Measurements from ENCODE around the gene MPRIP. TPM values are rescaled to one million over a fixed set of nuclear protein-coding genes. Genes with fewer than 3 reads are reported as not detected.

Gene MPRIP
- total RNA-seq, 1 donor from 2014 or later = 144 TPM

GRCh38 chr17:17168401-17168800, 126.1 kb downstream of the MPRIP start:
- H3K4me1 Mint-ChIP-seq (ENCODE audit: low read depth) = peaks cover 17% of the 10 kb centered on the region
- H3K27ac Mint-ChIP-seq = peak overlapping the region; percentile 7
- intact Hi-C loops (cut with micrococcal nuclease) = no loop called here
- DNase-seq (ENCODE audit: low spot score) = no peak
- H3K9me3 Mint-ChIP-seq = no peaks in the 10 kb centered on the region
- no peak overlapping the region for H3K4me3 Mint-ChIP-seq (ENCODE audit: low read depth)
- H3K36me3 Mint-ChIP-seq (ENCODE audit: low read depth) = peaks cover 44% of the 10 kb centered on the region
- H3K27me3 Mint-ChIP-seq (ENCODE audit: low read depth) = no peaks in the 10 kb centered on the region

GRCh38 chr17:17169396-17169795, 127.1 kb downstream of the MPRIP start:
- Mint-ChIP-seq H3K27ac (no peak overlapping the region), H3K27me3 (ENCODE audit: low read depth) (no peaks in the 10 kb centered on the region), H3K9me3 (no peaks in the 10 kb centered on the region), H3K4me3 (ENCODE audit: low read depth) (no peak overlapping the region), H3K36me3 (ENCODE audit: low read depth) (peaks cover 49% of the 10 kb centered on the region), H3K4me1 (ENCODE audit: low read depth) (peaks cover 17% of the 10 kb centered on the region)
- DNase-seq (ENCODE audit: low spot score) = no peak
- intact Hi-C loops (cut with micrococcal nuclease) = no loop called here

- no peak overlapping the region for H3K4me3 Mint-ChIP-seq (ENCODE audit: low read depth)
- no peak for DNase-seq (ENCODE audit: low spot score)
- intact Hi-C loops (cut with micrococcal nuclease) = no loop called here
- peaks cover 48% of the 10 kb centered on the region for H3K36me3 Mint-ChIP-seq (ENCODE audit: low read depth)
- no peak overlapping the region for H3K27ac Mint-ChIP-seq
- H3K27me3 Mint-ChIP-seq (ENCODE audit: low read depth) = no peaks in the 10 kb centered on the region
- H3K4me1 Mint-ChIP-seq (ENCODE audit: low read depth) = peaks cover 17% of the 10 kb centered on the region
- H3K9me3 Mint-ChIP-seq = no peaks in the 10 kb centered on the region
Observed at GRCh38 chr17:17170346-17170985, 128.2 kb downstream of the MPRIP start.

GRCh38 chr17:17171186-17171585, 128.9 kb downstream of the MPRIP start:
- Mint-ChIP-seq H3K27me3 (ENCODE audit: low read depth) (no peaks in the 10 kb centered on the region), H3K36me3 (ENCODE audit: low read depth) (peaks cover 49% of the 10 kb centered on the region), H3K4me1 (ENCODE audit: low read depth) (peaks cover 24% of the 10 kb centered on the region), H3K9me3 (no peaks in the 10 kb centered on the region), H3K27ac (no peak overlapping the region), H3K4me3 (ENCODE audit: low read depth) (no peak overlapping the region)
- intact Hi-C loops (cut with micrococcal nuclease) = no loop called here
- DNase-seq (ENCODE audit: low spot score) = no peak

- intact Hi-C loops (cut with micrococcal nuclease) = no loop called here
- no peak overlapping the region for H3K4me3 Mint-ChIP-seq (ENCODE audit: low read depth)
- no peaks in the 10 kb centered on the region for H3K27me3 Mint-ChIP-seq (ENCODE audit: low read depth)
- H3K9me3 Mint-ChIP-seq = no peaks in the 10 kb centered on the region
- peaks cover 33% of the 10 kb centered on the region for H3K4me1 Mint-ChIP-seq (ENCODE audit: low read depth)
- no peak overlapping the region for H3K27ac Mint-ChIP-seq
- DNase-seq (ENCODE audit: low spot score) = no peak
- H3K36me3 Mint-ChIP-seq (ENCODE audit: low read depth) = peaks cover 51% of the 10 kb centered on the region
Observed at GRCh38 chr17:17172001-17172939, 130.0 kb downstream of the MPRIP start.

GRCh38 chr17:17172990-17173389, 130.7 kb downstream of the MPRIP start:
- DNase-seq (ENCODE audit: low spot score) = no peak
- H3K9me3 Mint-ChIP-seq = no peaks in the 10 kb centered on the region
- no peaks in the 10 kb centered on the region for H3K27me3 Mint-ChIP-seq (ENCODE audit: low read depth)
- H3K36me3 Mint-ChIP-seq (ENCODE audit: low read depth) = peaks cover 54% of the 10 kb centered on the region
- intact Hi-C loops (cut with micrococcal nuclease) = no loop called here
- peaks cover 38% of the 10 kb centered on the region for H3K4me1 Mint-ChIP-seq (ENCODE audit: low read depth)
- H3K27ac Mint-ChIP-seq = no peak overlapping the region
- H3K4me3 Mint-ChIP-seq (ENCODE audit: low read depth) = no peak overlapping the region

GRCh38 chr17:17173921-17174320, 131.7 kb downstream of the MPRIP start:
- H3K27me3 Mint-ChIP-seq (ENCODE audit: low read depth) = no peaks in the 10 kb centered on the region
- no peak overlapping the region for H3K27ac Mint-ChIP-seq
- intact Hi-C loops (cut with micrococcal nuclease) = no loop called here
- no peak for DNase-seq (ENCODE audit: low spot score)
- H3K36me3 Mint-ChIP-seq (ENCODE audit: low read depth) = peaks cover 54% of the 10 kb centered on the region
- no peak overlapping the region for H3K4me3 Mint-ChIP-seq (ENCODE audit: low read depth)
- H3K9me3 Mint-ChIP-seq = no peaks in the 10 kb centered on the region
- peaks cover 40% of the 10 kb centered on the region for H3K4me1 Mint-ChIP-seq (ENCODE audit: low read depth)

- Mint-ChIP-seq H3K4me3 (ENCODE audit: low read depth) (no peak overlapping the region), H3K4me1 (ENCODE audit: low read depth) (peaks cover 48% of the 10 kb centered on the region), H3K36me3 (ENCODE audit: low read depth) (peaks cover 60% of the 10 kb centered on the region), H3K27ac (no peak overlapping the region), H3K9me3 (no peaks in the 10 kb centered on the region), H3K27me3 (ENCODE audit: low read depth) (no peaks in the 10 kb centered on the region)
- intact Hi-C loops (cut with micrococcal nuclease) = no loop called here
- no peak for DNase-seq (ENCODE audit: low spot score)
Observed at GRCh38 chr17:17175340-17175739, 133.1 kb downstream of the MPRIP start.

GRCh38 chr17:17175917-17176316, 133.7 kb downstream of the MPRIP start:
- H3K27ac Mint-ChIP-seq = peak overlapping the region; percentile 80
- peaks cover 66% of the 10 kb centered on the region for H3K36me3 Mint-ChIP-seq (ENCODE audit: low read depth)
- no peaks in the 10 kb centered on the region for H3K9me3 Mint-ChIP-seq
- peak overlapping the region; percentile 31 for H3K4me3 Mint-ChIP-seq (ENCODE audit: low read depth)
- DNase-seq (ENCODE audit: low spot score) = no peak
- no peaks in the 10 kb centered on the region for H3K27me3 Mint-ChIP-seq (ENCODE audit: low read depth)
- H3K4me1 Mint-ChIP-seq (ENCODE audit: low read depth) = peaks cover 54% of the 10 kb centered on the region
- intact Hi-C loops (cut with micrococcal nuclease) = no loop called here

- peaks cover 69% of the 10 kb centered on the region for H3K36me3 Mint-ChIP-seq (ENCODE audit: low read depth)
- intact Hi-C loops (cut with micrococcal nuclease) = no loop called here
- no peak for DNase-seq (ENCODE audit: low spot score)
Observed at GRCh38 chr17:17176341-17176740, 134.1 kb downstream of the MPRIP start.

GRCh38 chr17:17177176-17177575, 134.9 kb downstream of the MPRIP start:
- H3K9me3 Mint-ChIP-seq = no peaks in the 10 kb centered on the region
- H3K36me3 Mint-ChIP-seq (ENCODE audit: low read depth) = peaks cover 72% of the 10 kb centered on the region
- H3K27me3 Mint-ChIP-seq (ENCODE audit: low read depth) = no peaks in the 10 kb centered on the region
- H3K4me1 Mint-ChIP-seq (ENCODE audit: low read depth) = peaks cover 64% of the 10 kb centered on the region
- no peak for DNase-seq (ENCODE audit: low spot score)
- no peak overlapping the region for H3K4me3 Mint-ChIP-seq (ENCODE audit: low read depth)
- intact Hi-C loops (cut with micrococcal nuclease) = no loop called here
- H3K27ac Mint-ChIP-seq = peak overlapping the region; percentile 42

More at GRCh38 chr17:17176341-17176740, 134.1 kb downstream of the MPRIP start:
- no peaks in the 10 kb centered on the region for H3K9me3 Mint-ChIP-seq
- peak overlapping the region; percentile 80 for H3K27ac Mint-ChIP-seq
- H3K4me3 Mint-ChIP-seq (ENCODE audit: low read depth) = peak overlapping the region; percentile 31
- H3K27me3 Mint-ChIP-seq (ENCODE audit: low read depth) = no peaks in the 10 kb centered on the region
- peaks cover 56% of the 10 kb centered on the region for H3K4me1 Mint-ChIP-seq (ENCODE audit: low read depth)

- Mint-ChIP-seq H3K9me3 (no peaks in the 10 kb centered on the region), H3K27me3 (ENCODE audit: low read depth) (no peaks in the 10 kb centered on the region), H3K4me3 (ENCODE audit: low read depth) (peak overlapping the region; percentile 72), H3K27ac (peak overlapping the region; percentile 92), H3K4me1 (ENCODE audit: low read depth) (peaks cover 71% of the 10 kb centered on the region), H3K36me3 (ENCODE audit: low read depth) (peaks cover 73% of the 10 kb centered on the region)
- intact Hi-C loops (cut with micrococcal nuclease) = loop anchor here (2.0 kb wide), 1 partner anchor 29 kb away; no protein-coding TSS in a partner anchor
- peak; percentile 24 for DNase-seq (ENCODE audit: low spot score)
Observed at GRCh38 chr17:17179371-17179827, 137.1 kb downstream of the MPRIP start.

GRCh38 chr17:17180141-17180603, 137.9 kb downstream of the MPRIP start:
- intact Hi-C loops (cut with micrococcal nuclease) = loop anchor here (5.0 to 10.0 kb wide), 2 partner anchors 57 to 135 kb away; partner anchors contain the start of genes FLCN and MPRIP
- DNase-seq (ENCODE audit: low spot score) = no peak
- H3K27me3 Mint-ChIP-seq (ENCODE audit: low read depth) = no peaks in the 10 kb centered on the region
- H3K9me3 Mint-ChIP-seq = no peaks in the 10 kb centered on the region
- peak overlapping the region; percentile 72 for H3K4me3 Mint-ChIP-seq (ENCODE audit: low read depth)
- peaks cover 74% of the 10 kb centered on the region for H3K36me3 Mint-ChIP-seq (ENCODE audit: low read depth)
- peaks cover 79% of the 10 kb centered on the region for H3K4me1 Mint-ChIP-seq (ENCODE audit: low read depth)
- peak overlapping the region; percentile 92 for H3K27ac Mint-ChIP-seq
